Measurements from ENCODE around the gene CD8B2. TPM values are rescaled to one million over a fixed set of nuclear protein-coding genes. Genes with fewer than 3 reads are reported as not detected.
"Not testable (repeated sequence)": the region's sequence is repeated elsewhere in the genome, so short reads cannot be mapped to it uniquely, and the experiment has no call there.

The CD8B2 gene
- total and polyA plus RNA-seq, 7 donors = 0.01 TPM; not detected in 6

- H3K27ac ChIP-seq; H3K9me3 ChIP-seq; H3K4me3 ChIP-seq; DNase-seq; H3K36me3 ChIP-seq (ENCODE audit: insufficient read depth in 1 of 2, low read depth in 1 of 2); intact Hi-C loops (cut with DNase I); H3K4me1 ChIP-seq; H3K27me3 ChIP-seq (ENCODE audit: insufficient read depth in 3 of 3, low read length in 2 of 3): not testable (repeated sequence)
- peak in 3 of 4 donors; percentile 10 to 35 (median 26) for ATAC-seq
- WGBS, 3 donors = 86 to 92% (median 87%) methylated on average over 7 of the region's 7 CpGs
Measured at GRCh38 chr2:106511934-106512333, 24.8 kb downstream of the CD8B2 start.

DNA sequence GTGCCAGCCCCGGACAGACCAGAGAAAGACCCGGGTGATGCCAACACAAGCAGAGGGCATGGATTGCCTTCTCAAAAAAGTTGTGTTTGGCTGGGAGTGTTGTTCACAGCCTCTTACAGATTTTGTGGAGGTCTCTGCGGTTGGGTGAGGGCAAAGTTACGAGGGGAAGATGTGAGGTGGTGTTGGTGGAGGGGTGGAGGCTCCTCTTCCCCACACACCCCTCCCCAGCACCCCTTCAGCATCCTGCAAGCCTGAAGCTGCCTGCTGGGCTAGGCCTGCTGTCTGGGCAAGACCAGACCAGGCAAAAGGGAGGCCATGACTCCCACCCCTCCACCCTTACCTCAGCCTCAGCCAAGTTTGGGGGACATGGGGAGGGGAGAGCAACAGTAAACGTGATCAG is 26.2 kb downstream of the CD8B2 start:
- H3K27me3 ChIP-seq (ENCODE audit: insufficient read depth in 3 of 3, low read length in 2 of 3); H3K4me3 ChIP-seq; H3K36me3 ChIP-seq (ENCODE audit: insufficient read depth in 1 of 2, low read depth in 1 of 2); DNase-seq; H3K9me3 ChIP-seq; H3K4me1 ChIP-seq; H3K27ac ChIP-seq; ATAC-seq; intact Hi-C loops (cut with DNase I): not testable (repeated sequence)
- 68 to 94% (median 84%) methylated on average over 2 to 3 of the region's 5 CpGs for WGBS, 3 donors

DNA sequence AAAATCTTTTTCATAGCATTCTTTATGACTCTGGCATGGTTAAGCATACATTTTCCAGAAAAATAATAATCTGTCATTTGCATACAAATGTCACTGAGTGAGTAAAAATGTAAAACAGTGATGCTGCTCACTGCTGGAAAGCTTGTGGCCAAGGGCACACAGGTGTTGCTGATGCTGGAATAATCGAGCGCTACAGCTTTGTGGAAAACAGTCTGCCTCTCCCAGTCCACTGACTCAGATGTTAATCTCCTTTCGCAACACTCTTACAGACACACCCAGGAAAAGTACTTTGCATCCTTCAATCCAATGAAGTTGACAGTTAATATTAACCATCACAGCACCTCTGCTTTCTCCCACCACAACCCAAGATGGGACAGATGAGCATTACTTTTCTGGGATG is 27.7 kb downstream of the CD8B2 start:
- 68 to 76% (median 71%) methylated on average over 3 of the region's 3 CpGs for WGBS, 3 donors
- H3K36me3 ChIP-seq (ENCODE audit: insufficient read depth in 1 of 2, low read depth in 1 of 2); DNase-seq; intact Hi-C loops (cut with DNase I); H3K4me1 ChIP-seq; H3K27ac ChIP-seq; H3K9me3 ChIP-seq; ATAC-seq; H3K27me3 ChIP-seq (ENCODE audit: insufficient read depth in 3 of 3, low read length in 2 of 3); H3K4me3 ChIP-seq: not testable (repeated sequence)

DNA sequence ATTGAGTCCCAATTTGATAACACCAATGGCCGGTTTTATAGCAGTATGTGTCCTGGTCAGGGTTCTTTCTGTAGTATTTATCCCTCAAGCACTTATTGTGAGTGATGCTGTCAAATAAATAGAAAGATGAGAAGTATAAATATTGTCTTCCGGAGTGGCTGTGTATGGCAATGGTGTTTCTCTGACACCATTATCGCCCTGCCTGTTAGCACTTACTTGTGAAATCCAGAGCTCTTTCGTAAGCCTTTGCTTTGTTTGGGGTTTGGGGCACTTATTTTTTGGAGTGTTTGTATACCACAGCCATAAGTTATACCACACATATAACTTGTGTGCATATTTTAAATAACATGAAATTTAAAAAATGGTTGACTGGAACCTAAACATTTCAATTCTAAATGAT is 29.3 kb downstream of the CD8B2 start:
- Histone ChIP-seq H3K27me3 (ENCODE audit: insufficient read depth in 3 of 3, low read length in 2 of 3) (no peaks in the 10 kb centered on the region), H3K4me3 (no peak overlapping the region), H3K36me3 (ENCODE audit: insufficient read depth in 1 of 2, low read depth in 1 of 2) (no peaks in the 10 kb centered on the region), H3K9me3 (no peaks in the 10 kb centered on the region), H3K27ac (no peak overlapping the region), H3K4me1 (no peaks in the 10 kb centered on the region)
- intact Hi-C loops (cut with DNase I) = no loop called here
- DNase-seq = no peak
- 75 to 90% (median 87%) methylated on average over 4 of the region's 4 CpGs for WGBS, 3 donors
- TF ChIP-seq, protein P1, sequence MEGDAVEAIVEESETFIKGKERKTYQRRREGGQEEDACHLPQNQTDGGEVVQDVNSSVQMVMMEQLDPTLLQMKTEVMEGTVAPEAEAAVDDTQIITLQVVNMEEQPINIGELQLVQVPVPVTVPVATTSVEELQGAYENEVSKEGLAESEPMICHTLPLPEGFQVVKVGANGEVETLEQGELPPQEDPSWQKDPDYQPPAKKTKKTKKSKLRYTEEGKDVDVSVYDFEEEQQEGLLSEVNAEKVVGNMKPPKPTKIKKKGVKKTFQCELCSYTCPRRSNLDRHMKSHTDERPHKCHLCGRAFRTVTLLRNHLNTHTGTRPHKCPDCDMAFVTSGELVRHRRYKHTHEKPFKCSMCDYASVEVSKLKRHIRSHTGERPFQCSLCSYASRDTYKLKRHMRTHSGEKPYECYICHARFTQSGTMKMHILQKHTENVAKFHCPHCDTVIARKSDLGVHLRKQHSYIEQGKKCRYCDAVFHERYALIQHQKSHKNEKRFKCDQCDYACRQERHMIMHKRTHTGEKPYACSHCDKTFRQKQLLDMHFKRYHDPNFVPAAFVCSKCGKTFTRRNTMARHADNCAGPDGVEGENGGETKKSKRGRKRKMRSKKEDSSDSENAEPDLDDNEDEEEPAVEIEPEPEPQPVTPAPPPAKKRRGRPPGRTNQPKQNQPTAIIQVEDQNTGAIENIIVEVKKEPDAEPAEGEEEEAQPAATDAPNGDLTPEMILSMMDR (IDR thresholded peaks at IDR 0.05) = no peak
- ATAC-seq = no peak

DNA sequence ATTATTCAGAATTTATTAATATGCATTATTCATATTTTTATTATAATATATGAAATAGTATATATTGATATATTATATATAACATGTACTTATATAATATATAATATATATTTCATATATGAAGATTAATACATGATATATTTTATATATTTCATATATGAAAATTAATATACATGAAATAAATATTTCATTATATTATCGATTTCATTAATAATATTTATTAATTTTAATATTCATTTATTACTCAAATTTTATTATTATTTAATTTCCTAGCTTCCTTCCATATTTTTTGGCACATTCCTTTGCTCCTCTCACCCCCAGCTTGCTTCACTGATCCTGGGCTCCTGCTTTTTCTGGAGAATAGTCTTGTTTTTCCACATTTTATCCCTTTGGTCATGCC is 29.7 kb downstream of the CD8B2 start:
- DNase-seq (no peak), ATAC-seq (no peak)
- H3K4me1 ChIP-seq = no peaks in the 10 kb centered on the region
- no peaks in the 10 kb centered on the region for H3K36me3 ChIP-seq (ENCODE audit: insufficient read depth in 1 of 2, low read depth in 1 of 2)
- H3K27ac ChIP-seq = no peak overlapping the region
- no peaks in the 10 kb centered on the region for H3K9me3 ChIP-seq
- no peaks in the 10 kb centered on the region for H3K27me3 ChIP-seq (ENCODE audit: insufficient read depth in 3 of 3, low read length in 2 of 3)
- WGBS, 3 donors = 81 to 93% (median 82%) methylated on average over 1 of the region's 1 CpG
- intact Hi-C loops (cut with DNase I) = no loop called here
- TF ChIP-seq, protein P1 (IDR thresholded peaks at IDR 0.05) = no peak
- H3K4me3 ChIP-seq = no peak overlapping the region

- no peak for ATAC-seq
- Histone ChIP-seq H3K4me1 (no peaks in the 10 kb centered on the region), H3K9me3 (no peaks in the 10 kb centered on the region), H3K27ac (no peak overlapping the region), H3K4me3 (no peak overlapping the region), H3K27me3 (ENCODE audit: insufficient read depth in 3 of 3, low read length in 2 of 3) (no peaks in the 10 kb centered on the region), H3K36me3 (ENCODE audit: insufficient read depth in 1 of 2, low read depth in 1 of 2) (no peaks in the 10 kb centered on the region)
- no peak for DNase-seq
- TF ChIP-seq, protein P1 (IDR thresholded peaks at IDR 0.05) = no peak
- WGBS, 3 donors = 87 to 88% (median 87%) methylated on average over 11 of the region's 11 CpGs
- intact Hi-C loops (cut with DNase I) = no loop called here
Measured at GRCh38 chr2:106517329-106517728, 30.2 kb downstream of the CD8B2 start.
